Neural cell (in vitro differentiated cells): Measurements from ENCODE around the gene MRPL21.

Experiments used
- EP300 ChIP-seq: fragments of 450-650 bp; conservative IDR thresholded peaks from 2 replicates; pipeline ENCODE4 v1.6.1; 2014; ENCODE audit warnings: antibody characterized with exemption, mild to moderate bottlenecking, moderate library complexity; ENCODE audit not compliant: poor library complexity, severe bottlenecking
- EZH2 ChIP-seq: fragments of 200-600, 300-800 bp; shearing (Covaris generic), sonication (generic); IDR thresholded peaks from 2 replicates; pipeline ENCODE4 v1.6.1; 2014; ENCODE audit warnings: antibody characterized with exemption, low read length, borderline replicate concordance, mild to moderate bottlenecking; ENCODE audit not compliant: insufficient read depth, poor library complexity, severe bottlenecking
- POLR2AphosphoS5 ChIP-seq: IDR thresholded peaks from 2 replicates; pipeline ENCODE4 v1.6.1; 2012
- TAF1 ChIP-seq: IDR thresholded peaks from 2 replicates; pipeline ENCODE4 v1.6.1; 2012; ENCODE audit warnings: low read depth
- TF ChIP-seq, protein P1 (sequence below): fragments of 450-650 bp; IDR thresholded peaks from 2 replicates; pipeline ENCODE4 v1.5.1; 2014; ENCODE audit warnings: antibody characterized with exemption, mild to moderate bottlenecking, moderate library complexity; ENCODE audit not compliant: poor library complexity, severe bottlenecking
- TF ChIP-seq, protein P2 (sequence below): IDR thresholded peaks from 2 replicates; pipeline ENCODE4 v1.6.1; 2012; ENCODE audit warnings: borderline replicate concordance

- TF ChIP-seq, protein P1, sequence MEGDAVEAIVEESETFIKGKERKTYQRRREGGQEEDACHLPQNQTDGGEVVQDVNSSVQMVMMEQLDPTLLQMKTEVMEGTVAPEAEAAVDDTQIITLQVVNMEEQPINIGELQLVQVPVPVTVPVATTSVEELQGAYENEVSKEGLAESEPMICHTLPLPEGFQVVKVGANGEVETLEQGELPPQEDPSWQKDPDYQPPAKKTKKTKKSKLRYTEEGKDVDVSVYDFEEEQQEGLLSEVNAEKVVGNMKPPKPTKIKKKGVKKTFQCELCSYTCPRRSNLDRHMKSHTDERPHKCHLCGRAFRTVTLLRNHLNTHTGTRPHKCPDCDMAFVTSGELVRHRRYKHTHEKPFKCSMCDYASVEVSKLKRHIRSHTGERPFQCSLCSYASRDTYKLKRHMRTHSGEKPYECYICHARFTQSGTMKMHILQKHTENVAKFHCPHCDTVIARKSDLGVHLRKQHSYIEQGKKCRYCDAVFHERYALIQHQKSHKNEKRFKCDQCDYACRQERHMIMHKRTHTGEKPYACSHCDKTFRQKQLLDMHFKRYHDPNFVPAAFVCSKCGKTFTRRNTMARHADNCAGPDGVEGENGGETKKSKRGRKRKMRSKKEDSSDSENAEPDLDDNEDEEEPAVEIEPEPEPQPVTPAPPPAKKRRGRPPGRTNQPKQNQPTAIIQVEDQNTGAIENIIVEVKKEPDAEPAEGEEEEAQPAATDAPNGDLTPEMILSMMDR = no peak
- TF ChIP-seq POLR2AphosphoS5 = no peak
- no peak for TF ChIP-seq EZH2
- TF ChIP-seq, protein P2, sequence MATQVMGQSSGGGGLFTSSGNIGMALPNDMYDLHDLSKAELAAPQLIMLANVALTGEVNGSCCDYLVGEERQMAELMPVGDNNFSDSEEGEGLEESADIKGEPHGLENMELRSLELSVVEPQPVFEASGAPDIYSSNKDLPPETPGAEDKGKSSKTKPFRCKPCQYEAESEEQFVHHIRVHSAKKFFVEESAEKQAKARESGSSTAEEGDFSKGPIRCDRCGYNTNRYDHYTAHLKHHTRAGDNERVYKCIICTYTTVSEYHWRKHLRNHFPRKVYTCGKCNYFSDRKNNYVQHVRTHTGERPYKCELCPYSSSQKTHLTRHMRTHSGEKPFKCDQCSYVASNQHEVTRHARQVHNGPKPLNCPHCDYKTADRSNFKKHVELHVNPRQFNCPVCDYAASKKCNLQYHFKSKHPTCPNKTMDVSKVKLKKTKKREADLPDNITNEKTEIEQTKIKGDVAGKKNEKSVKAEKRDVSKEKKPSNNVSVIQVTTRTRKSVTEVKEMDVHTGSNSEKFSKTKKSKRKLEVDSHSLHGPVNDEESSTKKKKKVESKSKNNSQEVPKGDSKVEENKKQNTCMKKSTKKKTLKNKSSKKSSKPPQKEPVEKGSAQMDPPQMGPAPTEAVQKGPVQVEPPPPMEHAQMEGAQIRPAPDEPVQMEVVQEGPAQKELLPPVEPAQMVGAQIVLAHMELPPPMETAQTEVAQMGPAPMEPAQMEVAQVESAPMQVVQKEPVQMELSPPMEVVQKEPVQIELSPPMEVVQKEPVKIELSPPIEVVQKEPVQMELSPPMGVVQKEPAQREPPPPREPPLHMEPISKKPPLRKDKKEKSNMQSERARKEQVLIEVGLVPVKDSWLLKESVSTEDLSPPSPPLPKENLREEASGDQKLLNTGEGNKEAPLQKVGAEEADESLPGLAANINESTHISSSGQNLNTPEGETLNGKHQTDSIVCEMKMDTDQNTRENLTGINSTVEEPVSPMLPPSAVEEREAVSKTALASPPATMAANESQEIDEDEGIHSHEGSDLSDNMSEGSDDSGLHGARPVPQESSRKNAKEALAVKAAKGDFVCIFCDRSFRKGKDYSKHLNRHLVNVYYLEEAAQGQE = no peak
- TF ChIP-seq EP300 = no peak
- TF ChIP-seq TAF1 = no peak
Observed at GRCh38 chr11:68924073-68924925, 20.7 kb upstream of the MRPL21 start.
